ENCODE data around the gene EGFR. TPM values are rescaled to one million over a fixed set of nuclear protein-coding genes. Genes with fewer than 3 reads are reported as not detected.

EGFR gene
- total RNA-seq, 1 donor from 2014 or later, result 0.26 TPM

DNA sequence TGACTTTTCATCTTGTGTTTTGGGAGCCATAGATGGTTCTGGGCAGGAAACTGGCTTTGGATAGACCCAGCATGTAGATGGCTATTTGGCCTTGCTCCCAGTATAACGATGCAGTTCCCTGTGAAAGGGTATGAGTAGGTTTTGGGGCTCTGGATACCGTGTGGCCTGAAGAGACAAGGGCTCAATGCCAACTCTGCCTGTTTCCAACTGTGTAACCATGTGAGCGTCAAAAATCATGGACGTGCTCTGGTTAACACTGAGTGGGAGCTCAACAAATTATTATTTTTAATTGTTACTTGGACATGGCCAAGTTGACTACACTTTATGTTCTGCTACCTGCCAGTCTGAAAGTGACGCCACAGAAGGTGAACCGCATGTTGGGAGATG lies 41.8 kb downstream of the EGFR start:
- no peak for DNase-seq (ENCODE audit: low read depth in 2 of 2)

DNA sequence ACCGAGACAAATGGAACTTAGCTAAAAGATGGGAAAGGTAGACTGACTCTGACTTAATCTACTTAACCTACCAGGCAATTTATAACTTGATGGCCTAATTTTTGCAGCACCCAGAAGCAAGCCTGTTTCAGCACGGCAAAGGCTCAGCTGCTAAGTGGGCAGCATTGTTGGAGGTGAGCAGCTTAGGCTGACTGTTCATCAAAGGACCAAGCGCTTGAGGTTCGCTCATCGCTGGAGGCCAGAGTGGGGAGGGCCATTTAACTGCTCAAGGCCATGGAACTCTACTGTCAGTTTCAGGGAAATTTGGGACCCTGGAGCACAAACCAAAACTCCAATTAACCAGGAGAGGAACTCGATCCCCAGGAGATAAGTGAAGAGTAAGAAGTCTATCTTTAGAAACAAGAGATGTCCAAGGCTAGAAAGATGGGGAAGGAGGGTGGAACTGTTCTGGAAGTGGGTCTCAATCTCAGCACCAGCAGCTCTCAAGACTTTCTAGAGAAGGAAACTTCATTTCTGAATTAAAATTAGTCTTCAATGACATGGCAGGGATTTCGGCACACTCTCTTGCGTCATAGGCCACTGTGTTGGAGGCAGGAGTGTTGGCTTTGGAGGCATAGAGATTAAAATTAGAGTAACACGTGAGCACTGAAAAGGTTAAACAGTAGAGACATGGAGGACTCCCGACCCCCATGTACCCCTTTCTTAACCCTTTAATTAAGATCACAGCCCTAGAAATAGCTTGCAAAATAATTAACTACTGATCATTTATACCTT lies 43.1 kb downstream of the EGFR start:
- DNase-seq (ENCODE audit: low read depth in 2 of 2), result no peak

DNA sequence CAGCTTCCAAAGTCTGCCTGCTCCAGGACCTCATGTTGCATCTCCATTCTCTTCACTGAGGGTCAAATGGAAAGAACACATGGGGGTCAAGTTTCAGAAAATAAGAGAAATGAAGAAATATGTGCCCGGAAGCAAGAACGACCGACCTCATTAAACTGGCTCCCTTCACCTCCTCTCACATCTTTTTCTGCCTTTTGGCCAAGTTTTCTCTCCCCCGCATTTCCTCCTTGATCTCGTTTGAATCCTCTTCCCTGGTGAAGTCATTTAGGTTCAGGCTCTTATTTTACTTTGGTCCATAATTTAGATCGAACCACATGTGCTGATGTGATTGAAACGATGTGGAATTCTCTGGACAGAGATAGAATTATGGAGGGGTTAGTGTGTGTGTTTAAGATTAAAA lies 44.2 kb downstream of the EGFR start:
- no peak for DNase-seq (ENCODE audit: low read depth in 2 of 2)

DNA sequence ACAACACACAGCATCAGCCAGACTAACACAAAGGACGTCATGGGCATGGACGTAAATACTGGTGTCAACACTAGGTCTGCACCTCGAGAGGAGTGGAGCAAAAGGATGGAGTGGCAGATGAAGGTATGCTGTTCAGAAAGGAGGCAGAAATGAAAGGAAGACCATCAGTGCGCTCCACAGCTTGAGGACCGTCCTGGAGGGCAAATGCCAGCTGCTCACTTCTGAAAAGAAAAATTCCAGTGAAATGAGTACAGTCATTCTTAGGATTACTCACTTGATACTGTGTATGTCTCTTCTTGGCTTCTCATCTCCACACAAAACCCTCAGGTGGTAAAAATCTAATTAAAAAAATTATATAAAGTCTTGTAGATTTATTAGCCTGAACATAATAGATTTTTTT lies 44.8 kb downstream of the EGFR start:
- no peak for DNase-seq (ENCODE audit: low read depth in 2 of 2)

DNA sequence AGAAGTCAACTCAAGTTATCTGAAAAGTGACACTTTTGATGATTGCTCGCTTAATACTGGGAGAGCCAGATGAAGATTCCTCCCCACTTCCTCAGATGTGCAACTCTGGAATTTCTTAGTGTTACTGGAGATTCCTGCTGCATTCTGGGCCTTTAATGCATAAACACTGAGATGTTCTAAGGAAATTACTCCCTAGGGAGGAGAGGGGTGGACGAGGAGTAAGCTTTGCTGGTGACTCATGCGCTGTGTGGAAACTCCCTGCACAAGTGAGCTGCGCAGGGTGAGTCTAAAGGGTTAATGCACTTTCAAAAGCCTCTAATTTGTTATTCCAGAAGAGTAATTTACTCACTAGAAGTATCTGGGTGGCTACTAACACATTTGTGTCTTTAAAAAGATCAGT lies 46.3 kb downstream of the EGFR start:
- peak in 1 of 2 donors; percentile 88 for DNase-seq (ENCODE audit: low read depth in 2 of 2)

DNA sequence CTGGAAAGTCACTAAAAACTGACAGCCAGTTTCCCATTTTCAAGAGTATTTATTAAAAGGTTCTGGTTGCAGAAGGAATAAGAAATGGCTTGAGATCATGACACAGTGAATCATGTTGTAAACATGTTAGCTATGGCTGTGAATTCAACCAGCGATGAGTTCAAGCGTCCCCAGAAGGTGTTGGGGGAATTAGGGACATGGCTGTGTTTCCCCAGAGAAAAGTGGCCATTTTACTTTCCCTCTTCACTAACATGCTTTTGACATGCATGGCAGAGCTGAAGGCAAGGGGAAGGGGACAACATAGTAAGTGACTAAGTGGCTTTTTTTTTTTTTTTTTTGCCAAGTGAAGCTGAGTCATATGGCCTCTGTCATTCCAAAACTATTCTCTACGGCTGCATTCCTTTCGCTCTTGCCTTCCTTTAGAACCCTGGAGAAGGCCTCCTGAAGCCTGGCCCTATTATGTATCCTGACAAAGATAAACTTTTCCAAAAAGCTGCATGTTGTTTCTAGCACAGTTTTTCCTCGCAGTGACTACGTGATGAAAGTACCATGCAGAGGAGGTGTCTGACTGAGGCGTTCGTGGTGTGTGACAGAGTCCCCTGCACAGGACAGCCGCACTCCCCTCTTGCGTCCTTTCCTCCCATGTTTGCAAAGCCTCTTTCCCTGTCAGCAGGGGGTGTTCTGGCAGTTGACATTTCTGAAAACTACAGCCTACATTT lies 46.9 kb downstream of the EGFR start:
- DNase-seq (ENCODE audit: low read depth in 2 of 2), result peak in 1 of 2 donors; percentile 81

DNA sequence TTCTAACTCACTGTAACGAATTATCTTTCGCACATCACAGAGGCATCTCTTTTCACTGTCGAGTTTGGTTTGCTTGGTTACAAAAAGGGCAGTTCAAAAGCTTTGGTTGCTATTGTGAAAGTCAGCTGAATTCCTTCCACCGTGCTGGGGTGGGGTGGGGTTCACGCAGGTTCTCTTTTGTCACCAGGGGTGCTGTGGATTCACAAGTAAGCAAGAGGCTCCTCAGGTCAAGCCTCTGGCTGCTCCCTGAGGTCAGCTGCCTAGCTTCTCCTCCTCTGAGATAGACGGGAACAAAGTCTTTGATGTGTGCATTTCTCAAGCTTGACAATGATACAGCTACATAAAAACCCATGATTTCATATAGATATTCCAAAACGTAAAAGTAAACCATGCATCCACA lies 47.7 kb downstream of the EGFR start:
- no peak for DNase-seq (ENCODE audit: low read depth in 2 of 2)

DNA sequence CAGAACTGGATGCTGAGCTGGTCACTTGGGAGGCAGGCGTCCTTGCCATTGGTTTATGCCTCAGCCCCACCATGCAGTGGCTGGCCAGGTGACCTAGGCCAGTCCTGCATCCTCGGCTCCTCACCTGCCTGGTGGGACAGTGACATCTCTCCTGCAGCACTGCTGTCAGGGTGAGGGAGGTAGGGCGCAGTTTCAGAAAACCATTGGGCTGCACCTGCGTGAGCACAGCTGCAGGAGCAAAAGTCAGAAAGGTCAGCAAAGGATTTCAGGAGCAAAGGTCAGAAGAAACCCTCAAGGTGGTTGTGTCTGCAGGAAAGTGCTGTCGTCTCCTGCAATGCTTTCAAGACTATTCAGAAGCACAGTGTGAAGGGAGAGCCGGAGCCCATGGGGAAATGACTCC lies 48.1 kb downstream of the EGFR start:
- no peak for DNase-seq (ENCODE audit: low read depth in 2 of 2)

DNA sequence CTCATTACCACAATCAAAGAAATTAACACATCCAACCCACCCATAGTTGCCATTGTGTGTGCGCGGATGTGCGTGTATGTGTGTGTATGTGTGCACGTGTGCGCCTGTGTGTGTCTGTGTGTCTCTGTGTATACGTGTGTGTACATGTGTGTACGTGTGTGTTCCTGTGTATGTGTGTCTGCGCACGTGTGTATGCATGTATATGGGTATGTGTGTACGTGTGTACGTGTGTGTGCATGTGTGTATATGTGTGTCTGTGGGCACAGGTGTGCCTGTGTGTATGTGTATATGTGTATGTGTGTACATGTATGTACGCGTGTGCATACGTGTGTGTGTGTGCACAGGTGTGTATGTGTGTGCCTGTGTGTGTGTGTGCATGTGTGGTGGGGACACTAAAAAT lies 48.9 kb downstream of the EGFR start:
- DNase-seq (ENCODE audit: low read depth in 2 of 2), result no peak

DNA sequence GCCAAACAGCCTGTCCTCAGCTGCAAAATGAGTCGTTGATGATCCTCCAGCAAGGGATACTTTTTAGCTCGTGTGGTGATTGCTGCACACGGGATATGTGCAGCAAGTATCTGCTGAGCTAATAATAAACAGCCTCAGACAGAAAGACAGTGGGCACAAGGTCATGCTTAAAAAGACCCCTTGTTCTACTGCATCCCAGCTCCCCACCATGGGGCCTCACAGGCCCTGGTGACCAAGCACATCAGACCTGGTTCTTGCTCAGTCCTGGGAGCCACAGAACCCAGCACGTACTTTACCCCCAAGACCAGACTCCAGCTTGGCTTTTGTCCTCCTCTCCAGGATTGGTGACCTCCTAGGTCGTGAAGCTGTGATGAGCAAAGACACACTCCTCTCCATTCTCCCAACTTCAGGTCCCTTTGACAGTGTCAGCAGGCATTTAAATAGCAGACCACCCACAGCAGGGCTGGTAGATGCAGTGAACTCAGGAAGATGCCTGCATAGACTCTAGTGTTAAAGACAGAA lies 50.5 kb downstream of the EGFR start:
- no peak for DNase-seq (ENCODE audit: low read depth in 2 of 2)

DNA sequence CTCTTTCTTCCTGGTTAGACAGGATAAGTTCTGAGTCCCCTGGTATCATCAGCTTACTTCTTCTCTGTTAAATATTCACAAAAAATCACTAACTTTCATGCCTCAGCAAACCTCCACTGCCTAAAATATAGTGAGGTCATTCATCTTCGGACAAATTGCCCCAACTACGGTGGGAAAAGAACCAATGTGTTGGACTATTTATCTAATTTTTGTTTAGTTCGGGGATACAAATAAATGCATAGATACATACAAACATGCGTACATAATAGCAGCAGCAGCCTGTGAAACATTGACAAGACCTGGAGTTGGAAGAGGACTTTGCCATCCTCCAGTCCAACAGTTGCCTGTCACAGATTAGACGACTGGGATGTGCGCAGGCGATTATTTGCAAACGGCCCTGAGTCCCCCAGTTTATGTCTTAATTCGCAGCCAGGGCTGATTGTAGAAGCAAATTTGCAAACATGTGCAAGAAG lies 51.5 kb downstream of the EGFR start:
- DNase-seq (ENCODE audit: low read depth in 2 of 2), result no peak

DNA sequence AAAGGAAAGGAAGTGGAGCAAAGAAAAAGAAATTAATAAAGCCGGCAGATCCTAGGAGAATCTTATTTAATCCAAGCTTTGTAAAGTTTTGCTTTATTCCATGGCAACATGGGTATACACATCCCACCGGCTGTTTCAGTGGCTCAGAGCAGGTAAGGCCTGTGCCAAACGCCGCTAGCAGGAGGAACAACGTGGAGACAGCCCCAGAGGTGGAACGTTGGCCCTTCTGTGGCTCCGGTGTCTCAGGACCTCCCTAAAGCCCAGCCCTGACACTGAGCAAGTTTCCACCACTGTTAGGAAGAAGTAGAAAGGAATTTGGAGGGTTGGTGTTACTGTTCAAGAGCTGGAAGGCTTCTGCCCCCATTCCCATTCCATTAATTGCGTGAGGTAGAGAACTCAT lies 52.0 kb downstream of the EGFR start:
- no peak for DNase-seq (ENCODE audit: low read depth in 2 of 2)

DNA sequence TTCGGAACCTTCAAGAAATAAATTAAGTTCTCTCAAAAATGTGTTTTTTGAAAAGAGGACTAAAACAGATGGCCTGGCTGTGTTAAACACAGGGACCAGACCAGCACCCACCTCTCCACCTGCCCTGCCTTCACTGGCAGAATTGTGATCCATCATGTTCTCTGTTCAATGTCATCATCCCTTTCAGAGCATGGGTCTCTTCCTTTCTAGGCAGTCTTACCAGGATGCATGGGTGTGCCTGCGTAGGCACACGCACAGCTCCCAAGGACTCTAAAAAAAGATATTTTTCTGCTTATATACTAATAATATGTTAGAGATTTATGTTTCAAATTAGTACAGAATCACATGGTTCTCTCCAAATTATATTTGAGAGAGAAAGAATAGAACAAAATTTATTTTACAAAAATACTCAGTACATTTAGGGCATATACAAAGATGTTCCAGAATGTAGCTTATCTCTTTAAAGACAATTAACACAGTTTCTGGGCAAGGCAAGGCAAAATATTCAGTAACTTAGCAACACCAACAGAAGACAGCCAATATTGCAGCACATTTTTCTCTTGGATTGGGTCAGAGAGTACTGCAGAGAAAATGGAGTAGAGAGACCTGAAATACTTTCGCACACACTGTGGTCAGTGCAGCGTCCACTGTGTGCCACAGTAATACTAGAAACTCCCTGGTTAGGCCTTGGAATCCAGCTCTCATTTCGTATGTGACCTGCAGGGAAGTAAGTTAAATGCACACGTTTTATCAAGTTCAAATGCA lies 52.8 kb downstream of the EGFR start:
- DNase-seq (ENCODE audit: low read depth in 2 of 2), result no peak

DNA sequence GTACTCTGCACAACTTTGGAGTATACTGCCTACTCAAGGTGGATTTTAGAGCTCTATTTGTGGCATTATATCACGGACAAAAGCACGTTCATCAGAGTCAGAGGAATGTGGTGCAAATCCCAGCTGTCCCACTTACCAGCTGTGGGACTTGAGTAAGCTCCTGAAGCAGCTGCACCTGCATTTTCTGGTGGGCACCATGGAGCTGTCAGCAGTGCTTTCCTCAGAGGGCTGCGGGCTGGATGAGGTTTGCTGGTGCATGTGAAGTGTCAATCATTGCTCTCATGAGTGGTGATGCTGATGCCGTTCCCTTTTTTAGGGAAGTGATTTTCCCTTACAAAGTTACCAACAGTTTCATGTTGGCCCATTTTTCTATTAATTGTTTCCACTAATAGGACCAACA lies 53.4 kb downstream of the EGFR start:
- no peak for DNase-seq (ENCODE audit: low read depth in 2 of 2)

DNA sequence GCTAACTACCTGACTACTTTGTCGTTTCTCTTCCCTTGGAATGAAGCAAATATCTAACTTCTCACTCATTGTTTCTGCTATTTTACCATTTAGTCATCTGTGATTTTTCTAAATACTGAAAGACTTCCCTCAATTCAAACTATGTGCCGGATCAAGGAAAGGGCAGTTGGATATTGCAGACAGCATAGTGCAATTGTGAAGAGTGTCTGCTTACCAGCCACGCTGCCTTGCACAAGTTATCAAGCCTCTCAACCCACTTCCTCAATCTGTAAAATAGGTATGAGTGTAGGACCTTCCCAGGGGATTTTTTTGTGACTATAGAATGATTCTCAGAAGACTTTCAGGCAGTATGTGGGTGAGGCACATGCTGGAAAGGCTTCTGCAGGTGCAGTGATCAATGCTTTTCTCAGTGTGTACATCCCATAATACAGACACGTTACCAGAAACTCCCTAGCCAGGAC lies 54.3 kb downstream of the EGFR start:
- DNase-seq (ENCODE audit: low read depth in 2 of 2), result no peak

DNA sequence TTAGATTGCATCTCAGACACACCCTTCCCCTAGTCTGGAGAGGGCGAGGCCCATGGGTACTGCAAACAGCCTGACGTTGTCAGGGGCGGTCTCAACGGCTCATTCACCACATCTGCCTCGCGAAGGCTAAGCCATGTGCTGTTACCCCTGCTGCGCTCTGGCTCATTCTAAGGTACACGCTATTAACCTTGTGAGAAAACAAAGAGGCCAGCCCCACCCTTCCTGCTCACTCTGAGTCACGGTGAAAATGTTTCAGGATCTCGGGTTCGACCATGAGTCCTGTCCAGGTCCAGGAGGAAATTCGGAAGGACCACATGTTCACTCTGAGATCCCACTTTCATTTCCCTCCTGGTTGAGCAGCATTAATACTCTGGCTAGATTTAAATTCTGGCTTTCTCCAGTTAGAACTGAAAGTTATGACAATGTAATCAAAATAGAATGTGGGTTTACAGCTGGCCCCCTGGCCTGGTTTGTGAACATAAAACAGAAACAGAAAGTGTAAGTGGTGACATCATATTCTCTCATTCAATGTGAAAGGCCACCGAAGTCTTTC lies 55.2 kb downstream of the EGFR start:
- peak in 1 of 2 donors; percentile 57 for DNase-seq (ENCODE audit: low read depth in 2 of 2)

DNA sequence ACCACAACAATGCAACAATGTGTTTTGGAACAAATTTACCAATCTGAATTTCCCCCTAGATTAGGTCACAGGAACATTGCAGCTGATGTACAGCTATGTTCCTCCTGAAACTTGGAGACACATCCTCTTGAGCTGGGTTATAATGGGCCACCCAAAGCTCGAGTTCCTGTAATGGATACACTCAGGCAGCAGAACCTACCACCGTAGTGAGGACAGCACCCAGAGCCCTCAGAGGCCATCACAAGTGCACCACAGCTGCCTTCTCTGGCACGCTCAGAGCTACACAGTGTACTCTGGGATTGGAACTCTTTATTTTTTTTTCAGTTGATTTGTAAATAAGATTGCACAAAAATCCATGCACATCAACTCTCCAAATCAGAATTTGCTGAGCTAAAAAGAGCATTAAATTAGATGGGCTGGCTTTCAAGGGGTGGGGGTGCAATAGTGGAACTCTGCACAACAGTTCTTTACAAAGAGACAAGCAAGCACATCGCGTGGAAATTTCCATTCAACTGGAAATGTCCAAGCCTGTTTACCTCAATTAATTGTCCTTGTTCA lies 56.7 kb downstream of the EGFR start:
- no peak for DNase-seq (ENCODE audit: low read depth in 2 of 2)

DNA sequence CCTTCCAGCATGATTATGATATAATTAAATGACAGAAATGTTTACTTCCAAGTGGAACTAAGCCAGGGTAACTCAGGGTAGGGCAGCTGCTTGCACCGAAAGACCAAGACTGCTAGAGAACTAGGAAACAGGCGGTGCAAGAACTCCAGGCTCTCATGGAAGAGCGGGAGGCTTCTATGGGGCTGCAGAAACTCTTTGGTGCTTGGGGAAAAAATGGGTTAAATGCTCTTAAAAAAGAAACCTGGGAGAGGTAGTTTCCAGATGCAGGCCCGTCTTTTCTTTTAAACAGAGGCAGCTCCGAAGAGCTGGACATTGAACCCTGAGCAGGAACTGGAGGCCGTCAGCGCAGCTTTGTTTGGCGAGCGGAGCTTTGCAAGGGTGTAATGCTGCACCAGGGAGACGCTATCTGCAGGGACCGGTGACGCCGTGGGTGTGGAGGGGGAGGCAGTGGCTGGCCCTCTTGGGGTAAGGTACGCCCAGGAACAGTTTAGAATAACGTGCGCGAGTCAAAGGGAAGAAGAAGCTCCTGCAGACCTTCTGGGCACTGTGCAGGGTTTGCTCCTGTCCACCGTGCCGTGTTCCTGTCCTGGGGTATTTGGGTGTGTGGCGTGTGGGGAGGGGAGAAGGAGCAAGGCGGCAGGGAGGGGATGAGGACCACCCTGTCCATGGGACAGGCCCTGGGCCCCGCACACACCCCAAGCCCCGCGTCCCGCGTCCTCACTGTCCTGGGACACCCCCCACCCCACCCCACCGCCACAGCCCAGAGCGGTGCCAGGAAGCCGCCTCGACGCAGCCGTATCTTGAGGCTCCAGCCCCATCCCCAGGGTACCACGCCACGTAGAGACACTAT lies 59.0 kb downstream of the EGFR start:
- DNase-seq (ENCODE audit: low read depth in 2 of 2), result no peak

DNA sequence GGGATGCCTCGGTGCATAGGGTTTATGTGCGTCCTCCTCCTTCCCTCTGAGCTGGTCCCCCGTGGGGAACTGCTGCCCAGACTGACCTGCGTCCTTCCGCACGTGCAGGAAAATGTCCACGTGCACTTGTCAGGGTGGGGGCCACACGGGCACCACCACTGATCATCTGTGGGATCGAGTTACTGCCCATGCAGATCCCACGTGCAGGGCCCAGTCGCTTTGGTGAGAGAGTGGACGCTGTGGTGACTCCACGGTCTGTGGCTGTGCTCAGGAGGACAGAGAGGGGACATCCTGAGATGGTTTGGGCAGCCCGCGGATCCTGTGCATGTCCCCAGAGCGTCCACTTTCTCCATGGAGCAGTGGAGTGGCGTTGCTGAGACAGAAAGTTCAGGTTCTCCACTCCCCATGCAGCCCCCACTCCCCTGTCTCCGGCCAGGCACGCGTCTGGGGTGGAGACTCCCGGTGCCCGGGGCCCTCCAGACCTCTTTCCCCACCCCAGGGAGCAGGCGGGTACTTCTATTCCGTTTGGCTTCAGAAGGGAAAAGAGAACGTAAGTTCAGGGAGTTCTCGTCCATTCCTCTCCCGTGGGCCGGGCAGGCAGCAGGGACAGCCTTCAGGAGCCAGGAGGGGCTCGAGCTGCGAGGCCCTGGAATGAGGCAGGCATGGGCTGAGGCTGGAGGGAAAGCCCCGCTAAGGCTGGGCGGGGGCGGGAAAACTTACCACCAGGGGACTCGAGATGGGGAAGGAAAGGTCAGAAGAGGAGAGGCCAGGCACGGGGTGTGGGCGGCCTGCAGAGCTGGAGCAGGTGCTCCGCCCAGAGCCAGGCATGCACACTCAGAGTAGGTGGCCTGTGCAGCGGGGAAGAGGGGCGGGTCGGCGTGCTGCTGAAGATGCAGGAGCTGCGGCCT lies 59.9 kb downstream of the EGFR start:
- DNase-seq (ENCODE audit: low read depth in 2 of 2), result no peak

Measured in dermis microvascular lymphatic vessel endothelial cell (primary cell).